Activated T-helper 1 cell treated with anti-CD3 and anti-CD28 coated beads, Interleukin-2, amount 50 U/mL, for 16 hours (primary cell): ENCODE results near the gene ZNF654.
"Not testable (repeated sequence)": the region's sequence is repeated elsewhere in the genome, so short reads cannot be mapped to it uniquely, and the experiment has no call there.

Source experiments
- DNase-seq, 2 donors: peaks; one replicate each; pipeline ENCODE4 v3.0.0-alpha.2; 2020; ENCODE audit warnings: low read depth in 1 of 2, low spot score in 1 of 2

Gene ZNF654

DNA sequence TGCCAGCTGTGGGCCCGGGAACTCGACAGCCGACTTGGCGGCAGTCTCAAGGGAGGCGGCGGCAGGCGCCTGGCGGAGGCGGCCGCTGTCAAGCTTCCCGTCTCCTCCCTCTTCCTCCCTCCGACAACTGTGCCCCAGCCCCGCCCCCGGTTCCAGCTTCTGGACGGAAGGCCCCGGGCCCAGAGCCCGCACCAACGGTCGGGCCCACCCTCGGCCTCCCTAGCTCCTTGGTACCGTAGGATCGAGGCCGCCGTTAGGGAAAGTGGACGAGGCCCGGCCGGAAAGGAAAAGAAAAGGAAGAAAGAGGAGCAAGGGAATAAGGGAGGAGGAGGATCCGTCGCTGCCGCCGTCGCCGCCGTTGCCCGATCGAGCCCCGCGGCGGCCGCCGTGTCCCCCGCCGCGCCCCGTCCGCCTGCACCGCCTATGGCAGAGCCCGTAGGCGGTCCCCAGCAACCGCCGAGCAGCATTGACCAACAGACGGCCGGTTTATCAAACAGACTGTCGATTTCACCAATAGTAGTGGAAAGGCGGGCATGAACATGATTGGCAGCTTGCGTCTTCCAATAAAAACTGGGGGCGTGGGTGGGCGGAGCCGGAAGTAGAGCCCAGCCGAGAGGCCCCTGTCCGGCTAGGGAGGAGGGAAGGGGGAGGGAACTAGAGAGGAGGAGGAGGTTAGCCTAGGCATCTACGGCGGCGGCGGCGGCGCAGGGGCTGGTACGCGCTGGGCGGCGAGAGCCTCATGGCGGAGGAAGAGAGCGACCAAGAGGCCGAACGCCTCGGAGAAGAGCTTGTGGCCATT, at the start of gene ZNF654, which contains the start of gene CGGBP1:
Gene ZNF654 (plus strand): TSS at position 675 of the 799 bp plus-strand sequence. CDS start 65 bp downstream, at position 740.
Gene CGGBP1 (minus strand): TSS at position 425 of the 799 bp plus-strand sequence. CDS start 3,029 bp downstream, outside the sequence.
- peak; percentile 98 to 99 for DNase-seq

DNA sequence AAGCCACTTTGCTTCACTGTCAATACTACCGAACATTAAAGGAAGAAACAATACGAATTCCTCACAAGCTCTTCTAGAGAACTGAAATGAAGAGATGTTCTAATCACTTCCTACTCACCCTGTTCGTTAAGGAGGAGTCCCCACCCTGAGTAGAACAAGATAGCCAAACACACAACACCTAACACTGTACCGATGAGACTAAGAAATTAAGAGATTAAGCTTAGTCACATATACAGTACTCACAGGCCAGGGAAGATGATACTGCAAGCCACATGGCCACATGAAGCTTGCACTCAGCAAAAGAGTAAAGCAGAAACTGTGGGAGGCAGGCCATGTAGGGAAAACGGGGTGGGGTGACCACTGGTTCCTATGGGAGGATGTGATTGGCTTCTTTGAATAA, 48.2 kb upstream of the ZNF654 start:
- no peak for DNase-seq

DNA sequence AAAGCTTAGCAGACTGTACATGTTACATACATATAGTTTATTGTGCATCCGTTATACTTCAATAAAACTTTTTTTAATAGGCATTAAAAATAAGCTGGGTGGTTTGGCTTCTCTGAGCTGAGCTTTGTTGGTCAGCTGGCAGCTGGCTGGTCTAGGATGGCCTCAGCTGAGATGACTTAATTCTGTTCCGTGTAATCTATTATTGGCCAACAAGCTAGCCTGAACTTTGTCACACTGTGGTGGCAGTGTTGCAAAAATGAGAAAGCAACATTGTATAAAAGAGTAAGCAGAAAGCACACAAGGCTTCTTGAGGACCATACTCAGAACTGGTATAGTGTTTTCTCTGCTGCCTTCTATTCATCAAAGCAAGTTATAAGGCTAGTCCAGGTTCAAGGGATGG, 45.5 kb upstream of the ZNF654 start:
- no peak for DNase-seq

DNA sequence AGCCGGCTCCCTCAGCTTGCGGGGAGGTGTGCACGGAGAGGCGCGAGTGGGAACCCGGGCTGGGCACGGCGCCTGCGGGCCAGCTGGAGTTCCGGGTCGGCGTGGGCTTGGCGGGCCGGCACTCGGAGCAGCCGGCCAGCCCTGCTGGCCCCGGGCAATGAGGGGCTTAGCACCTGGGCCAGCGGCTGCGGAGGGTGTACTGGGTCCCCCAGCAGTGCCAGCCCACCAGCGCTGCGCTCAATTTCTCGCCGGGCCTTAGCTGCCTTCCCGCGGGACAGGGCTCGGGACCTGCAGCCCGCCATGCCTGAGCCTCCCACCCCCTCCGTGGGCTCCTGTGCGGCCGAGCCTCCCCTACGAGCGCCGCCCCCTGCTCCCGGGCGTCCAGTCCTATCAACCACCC, 43.4 kb upstream of the ZNF654 start:
- DNase-seq, result not testable (repeated sequence)

DNA sequence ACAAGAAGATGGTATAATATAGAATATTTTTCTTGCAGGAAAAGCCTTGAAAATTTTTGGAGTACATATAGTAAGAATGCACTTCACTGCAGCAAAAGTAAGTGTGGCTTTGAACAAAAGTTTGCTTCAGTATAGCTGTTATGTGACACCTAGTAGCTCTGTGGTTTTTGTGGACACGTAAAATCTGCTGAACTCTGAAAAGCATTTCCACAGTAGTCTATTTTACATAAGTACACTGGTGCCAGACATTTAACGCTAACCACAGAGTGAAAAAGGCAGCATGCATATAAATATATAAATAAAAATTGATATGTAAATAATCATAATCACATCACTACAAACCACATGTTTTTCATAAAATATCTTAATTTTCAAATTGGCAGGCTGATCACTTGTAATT, 40.0 kb upstream of the ZNF654 start:
- no peak for DNase-seq

DNA sequence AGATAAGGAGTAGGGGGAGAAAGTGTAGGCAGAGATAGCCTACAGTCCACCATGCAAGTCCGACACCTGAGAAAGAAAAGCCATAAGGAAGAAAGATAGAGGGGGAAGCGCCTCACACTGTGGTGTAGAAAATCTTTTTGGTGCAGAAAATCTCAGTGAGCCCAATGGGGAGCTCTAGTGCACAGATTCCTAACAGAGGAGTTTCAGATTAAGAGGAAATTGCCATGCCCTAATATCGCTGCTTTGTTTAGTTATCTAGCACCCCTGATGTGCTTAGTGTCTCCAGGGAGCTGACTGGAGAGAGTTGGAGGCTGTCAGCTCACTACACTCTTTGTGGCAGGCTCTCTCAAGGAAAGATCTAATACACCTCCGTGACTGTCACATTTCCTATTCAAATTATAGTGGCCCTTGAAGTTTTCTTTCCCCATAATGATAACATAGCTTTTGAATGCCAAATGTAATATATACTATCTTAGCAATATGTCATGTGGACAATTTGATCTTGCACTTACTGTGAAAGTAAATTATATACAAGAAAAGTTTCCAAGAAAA, 34.0 kb upstream of the ZNF654 start:
- no peak for DNase-seq

DNA sequence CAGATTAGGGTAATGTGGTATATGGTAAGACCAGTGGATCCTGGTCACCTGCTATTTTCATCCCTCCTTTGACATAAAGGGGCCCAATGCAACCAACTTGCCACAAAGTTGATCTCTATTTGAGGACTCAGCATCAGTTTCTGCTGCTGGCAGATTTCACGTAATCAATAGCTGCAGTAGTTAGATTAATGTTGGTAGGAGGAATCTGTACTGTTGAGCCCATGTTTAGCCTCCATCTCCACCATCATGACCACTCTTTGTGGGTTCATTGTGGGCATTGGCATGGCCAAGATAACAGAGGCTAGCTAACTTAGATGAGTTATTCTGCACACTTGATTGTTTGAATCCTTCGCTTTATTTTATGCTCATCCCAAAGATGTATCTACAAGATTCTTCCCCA, 30.2 kb upstream of the ZNF654 start:
- DNase-seq, result no peak

DNA sequence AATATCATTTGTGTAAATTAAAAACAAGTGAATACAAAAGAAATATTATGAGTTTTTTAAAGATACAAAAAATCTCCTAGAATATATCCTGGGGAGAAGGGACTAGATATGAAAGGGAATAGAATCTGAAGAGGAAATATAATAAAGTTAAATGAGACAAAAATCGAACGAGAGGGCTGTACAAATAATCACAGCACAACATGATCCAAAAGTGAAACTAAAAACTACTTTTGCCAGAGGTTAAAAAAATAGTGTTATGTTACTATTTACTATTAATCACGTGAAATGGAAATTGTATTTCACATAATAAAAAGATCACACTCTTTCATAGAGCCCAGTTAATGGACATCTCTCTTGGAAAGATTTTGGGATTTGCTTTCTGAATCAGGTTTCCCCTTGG, 28.8 kb upstream of the ZNF654 start:
- no peak for DNase-seq

DNA sequence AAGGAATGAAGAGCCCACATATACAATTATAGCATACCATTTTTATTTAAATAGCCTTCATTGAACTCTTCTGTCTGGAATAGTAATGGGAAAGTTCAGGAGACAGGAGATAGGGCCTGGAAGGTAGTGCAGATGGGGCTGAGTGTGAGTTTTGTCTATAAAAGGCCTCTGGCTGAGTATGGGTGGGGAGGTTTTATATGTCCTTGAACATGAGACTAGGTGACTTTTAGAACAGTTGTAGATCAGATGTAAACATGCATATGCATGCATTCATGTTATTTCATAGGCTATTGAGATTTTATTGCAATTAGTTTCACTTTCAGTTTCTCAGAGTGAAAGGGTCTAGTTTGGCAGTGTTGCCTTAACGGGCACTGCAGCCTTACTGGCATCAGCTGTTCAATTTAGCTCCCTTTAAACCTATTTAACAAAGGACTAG, 27.4 kb upstream of the ZNF654 start:
- DNase-seq, result no peak

DNA sequence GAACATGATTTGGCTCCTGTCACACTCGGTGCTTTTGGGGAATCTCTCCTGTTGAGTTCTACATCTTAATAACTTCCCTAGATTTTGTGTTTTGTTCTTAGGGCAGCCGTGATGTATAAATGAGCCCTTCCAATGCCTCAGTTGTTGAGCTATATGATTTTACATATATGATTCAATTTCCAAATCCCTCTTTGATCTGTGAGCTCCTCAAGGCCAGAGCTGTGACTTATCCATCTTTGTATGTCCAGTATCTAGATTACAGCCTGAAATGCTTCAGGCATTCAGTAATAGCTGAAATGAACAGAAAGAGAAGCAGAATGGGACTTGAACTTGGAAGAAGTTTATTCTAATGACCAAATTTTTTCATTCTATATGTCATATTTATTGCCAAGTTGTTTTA, 26.8 kb upstream of the ZNF654 start:
- DNase-seq, result no peak

DNA sequence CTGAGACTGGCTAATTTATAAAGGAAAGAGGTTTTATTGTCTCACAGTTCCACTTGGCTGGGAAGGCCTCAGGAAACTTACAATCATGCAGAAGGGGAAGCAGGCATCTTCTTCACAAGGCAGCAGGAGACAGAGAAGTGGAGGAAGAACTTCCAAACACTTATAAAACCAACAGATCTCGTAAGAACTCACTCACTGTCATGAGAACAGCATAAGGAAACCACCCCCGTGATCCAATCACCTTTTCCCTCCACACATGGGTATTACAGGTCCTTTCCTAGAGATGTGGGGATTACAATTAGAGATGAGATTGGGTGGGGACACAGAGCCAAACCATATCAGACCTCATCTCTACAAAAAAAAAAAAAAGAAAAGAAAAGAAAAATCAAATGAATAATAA, 26.0 kb upstream of the ZNF654 start:
- no peak for DNase-seq

DNA sequence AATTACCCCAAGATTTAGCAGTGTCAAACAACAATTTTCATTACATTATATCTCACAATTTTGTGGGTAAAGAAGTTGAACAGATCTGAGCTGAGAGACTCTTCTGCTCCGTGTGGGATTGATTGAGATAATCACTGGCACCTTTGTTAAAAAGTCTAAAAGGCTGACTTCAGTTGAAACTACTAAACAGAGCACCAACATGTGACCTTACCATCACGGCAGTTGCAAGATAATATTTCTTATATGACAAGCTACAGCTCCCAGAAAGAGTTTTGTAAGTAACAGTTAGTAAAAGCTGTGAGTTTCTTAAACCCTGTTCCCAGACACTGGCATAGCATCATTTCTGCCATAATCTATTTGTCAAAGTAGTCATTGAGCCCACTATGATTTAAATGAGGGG, 25.2 kb upstream of the ZNF654 start:
- no peak for DNase-seq

DNA sequence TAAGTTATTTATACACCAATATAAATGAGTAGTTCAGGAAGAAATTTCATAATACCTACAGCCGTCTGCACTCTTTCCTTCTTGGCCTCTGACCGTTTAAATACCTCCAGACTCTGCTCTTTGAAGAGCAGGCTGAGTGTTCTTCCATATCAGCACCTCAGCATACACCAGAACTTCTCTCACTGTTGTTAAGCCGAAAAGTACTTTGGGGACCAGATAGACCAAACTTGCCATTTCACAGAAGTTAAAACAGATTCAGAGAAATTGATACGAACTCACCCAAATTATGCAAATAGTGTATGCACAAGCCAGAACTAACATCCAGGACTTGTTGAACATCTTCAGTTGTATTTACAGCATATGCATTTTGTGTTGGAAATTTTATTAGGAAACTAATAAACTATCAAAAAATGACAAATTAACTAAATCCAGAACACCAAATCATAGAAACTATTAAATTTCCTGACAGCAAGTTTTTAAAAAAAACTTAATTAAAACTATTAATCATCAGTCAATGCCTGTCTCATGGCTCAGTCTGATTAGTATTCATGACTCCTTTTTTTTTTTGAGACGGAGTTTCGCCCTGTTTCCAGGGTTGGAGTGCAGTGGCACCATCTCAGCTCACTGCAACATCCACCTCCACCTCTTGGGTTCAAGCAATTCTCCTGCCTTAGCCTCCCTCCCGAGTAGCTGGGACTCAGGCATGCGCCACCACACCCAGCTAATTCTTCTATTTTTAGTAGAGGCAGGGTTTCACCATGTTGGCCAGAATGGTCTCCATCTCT, 24.4 kb upstream of the ZNF654 start:
- DNase-seq, result no peak

DNA sequence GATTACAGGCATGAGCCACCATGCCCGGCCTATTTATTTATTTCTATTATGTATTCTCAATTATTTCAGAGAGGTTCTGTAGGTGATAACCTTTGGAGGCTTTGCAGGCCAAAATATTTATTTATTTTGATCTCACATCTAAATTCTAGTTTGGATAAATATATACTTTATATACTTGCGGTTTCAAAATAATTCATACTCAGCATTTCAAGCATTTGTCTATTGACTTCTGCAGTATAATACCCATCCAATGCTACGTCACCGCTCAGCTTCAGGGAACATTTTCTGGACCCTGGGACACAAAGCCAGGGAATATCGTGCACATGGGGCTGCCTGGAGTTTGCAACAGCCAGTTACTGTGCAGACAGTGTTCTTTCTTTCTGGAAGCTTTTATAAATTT, 22.8 kb upstream of the ZNF654 start:
- DNase-seq, result no peak

DNA sequence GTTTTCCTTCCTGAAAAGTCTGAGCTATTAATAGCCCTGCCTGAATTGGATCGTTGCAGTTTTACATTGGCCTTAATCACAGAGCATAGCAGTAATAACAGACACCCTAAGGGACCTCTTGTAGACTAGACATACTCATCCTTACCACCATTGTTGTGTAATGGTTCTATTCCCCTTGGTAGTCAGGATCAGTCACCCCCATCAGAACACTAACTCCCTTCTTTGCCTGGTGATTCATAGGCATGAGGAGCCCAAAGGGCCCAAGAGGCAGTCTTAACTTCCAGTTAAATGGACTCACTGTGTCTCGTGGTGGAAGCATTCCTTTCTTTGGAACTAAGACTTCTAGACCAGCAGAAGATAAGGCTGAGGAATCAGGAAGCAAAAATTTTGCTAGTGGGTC, 20.5 kb upstream of the ZNF654 start:
- no peak for DNase-seq

DNA sequence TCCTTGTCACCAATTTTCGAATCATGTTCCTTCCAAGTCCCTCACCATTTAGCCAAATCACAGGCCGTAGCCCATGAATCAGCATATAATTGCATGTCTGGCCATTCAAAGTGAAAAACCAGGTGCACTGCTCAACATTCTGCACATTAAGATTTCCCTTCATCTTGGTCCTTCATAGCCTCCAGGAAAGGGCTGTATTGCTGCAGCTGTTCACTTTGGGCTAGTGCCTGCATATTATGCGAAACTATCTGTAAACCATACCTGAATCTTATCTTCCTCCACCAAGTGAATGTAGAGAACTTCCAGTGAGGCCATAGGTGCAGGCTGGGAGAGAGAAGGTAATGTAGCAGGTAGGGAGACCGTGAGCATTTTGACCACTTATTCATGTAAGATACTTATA, 18.5 kb upstream of the ZNF654 start:
- no peak for DNase-seq

DNA sequence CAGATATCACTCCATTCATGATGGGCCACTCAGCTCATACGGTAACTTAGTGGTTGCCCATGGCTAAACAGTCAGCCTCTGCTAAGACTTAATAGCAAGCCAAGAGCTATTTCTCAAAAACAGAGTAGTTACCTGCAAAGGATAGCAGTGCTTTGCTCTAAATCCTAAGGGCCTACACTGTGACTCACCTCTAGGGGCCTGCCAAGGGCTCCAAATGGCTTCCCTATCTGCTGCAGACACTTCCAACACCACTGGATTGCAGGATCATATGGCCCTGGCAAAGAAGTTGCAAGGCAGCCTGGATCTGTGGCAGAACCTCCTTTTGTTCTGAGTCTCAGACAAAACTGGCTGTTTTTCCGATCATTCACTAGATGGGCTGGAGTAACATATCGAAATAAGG, 18.1 kb upstream of the ZNF654 start:
- DNase-seq, result no peak

DNA sequence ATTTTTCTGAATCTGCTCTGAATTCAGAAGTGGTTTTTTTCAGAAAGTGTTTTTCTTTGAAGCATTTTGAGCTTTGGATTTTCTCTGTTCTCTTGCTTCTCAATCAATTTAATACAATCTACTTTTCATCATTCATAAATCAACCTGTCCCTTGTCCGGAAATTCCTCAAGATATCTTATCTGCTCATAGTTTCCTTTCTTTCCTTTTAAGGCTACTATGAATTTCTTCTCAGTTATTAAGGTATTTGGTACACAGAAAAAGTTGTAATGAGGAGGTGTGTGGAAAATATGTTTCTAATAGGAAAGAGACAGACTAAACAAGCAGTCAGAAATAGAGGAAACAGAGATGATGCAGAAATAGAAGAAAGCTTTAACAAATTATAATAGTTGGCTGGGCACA, 14.6 kb upstream of the ZNF654 start:
- no peak for DNase-seq

DNA sequence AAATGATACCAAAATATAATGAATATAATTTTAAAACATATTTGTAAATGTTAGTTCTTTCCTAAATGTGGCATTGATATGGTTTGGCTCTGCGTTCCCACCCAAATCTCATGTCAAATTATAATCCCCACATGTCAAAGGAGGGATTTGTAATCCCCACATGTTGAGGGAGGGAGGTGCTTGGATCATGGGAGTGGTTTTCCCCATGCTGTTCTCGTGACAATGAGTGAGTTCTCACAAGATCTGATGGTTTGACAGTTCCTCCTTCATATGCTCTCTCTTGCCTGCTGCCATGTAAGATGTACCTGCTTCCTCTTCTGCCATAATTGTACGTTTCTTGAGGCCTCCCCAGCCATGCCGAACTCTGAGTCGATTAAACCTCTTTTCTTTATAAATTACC, 12.3 kb upstream of the ZNF654 start:
- DNase-seq, result no peak

DNA sequence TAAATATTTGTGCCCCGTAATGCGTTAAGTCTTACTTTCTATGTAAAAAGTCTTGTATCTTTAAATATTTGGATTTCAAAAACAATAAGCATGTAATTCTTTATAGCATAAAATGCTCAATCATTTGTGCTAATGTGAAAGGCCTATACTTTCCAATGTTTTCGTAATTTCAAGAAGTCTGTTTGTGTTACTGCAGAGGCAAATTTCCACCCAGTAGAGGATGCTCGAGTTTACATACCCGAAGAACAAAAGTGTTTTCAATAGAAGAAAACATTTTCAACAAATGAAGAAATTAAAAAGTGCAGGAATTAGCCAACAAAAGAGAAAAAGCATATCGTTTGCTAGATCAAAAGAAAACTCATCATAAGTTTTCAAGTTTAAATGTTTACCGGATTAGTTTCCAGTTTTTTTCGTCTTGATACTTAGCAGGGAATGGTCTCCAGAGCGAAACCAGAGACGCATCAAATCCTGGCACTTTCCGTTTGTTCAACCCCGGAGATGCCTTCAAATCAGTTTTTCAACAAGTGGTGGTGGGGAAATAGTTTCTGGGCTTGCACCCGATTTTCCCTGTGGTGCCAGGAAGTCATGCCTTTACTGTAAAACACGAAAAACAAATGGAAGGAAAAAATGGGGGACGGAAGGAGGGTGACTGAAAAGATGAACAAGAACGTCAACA, 1.3 kb upstream of the ZNF654 start:
- DNase-seq, result no peak

DNA sequence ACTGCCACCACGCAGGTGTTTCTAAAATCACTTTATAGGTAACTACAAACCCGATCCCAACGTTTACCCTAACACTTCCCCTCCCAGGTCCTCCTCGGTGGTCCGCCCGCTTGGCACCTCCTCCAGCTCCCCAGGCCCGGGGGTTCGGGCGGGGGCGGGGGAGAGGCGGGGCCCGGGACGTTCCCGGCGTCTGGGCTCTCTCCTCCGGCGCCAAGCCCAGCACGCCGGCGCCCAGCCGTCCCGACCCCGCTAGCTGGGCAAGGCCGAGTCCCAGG, 812 bp upstream of the ZNF654 start:
- no peak for DNase-seq
